Activated CD8-positive, alpha-beta T cell treated with anti-CD3 and anti-CD28 coated beads, Interleukin-2, amount 10 ng/mL, durations not matched to agents 7 days and 5 days (primary cell): ENCODE data around the gene CACNA2D3. TPM values are rescaled to one million over a fixed set of nuclear protein-coding genes. Genes with fewer than 3 reads are reported as not detected.

Experiments used
- ATAC-seq: fragments of 150-1000 bp; cut with Tn5 transposase; one replicate; pipeline ENCODE4 v1.10.0; 2021; ENCODE audit warnings: moderate library complexity
- CTCF ChIA-PET: fragments of 350-600 bp; sonication (Branson Sonifier 250); formaldehyde crosslinking; loops from one replicate; lab custom pipeline; 2021; ENCODE audit warnings: antibody characterized with exemption; lab: Charles Lee
- POLR2A ChIA-PET: fragments of 350-600 bp; sonication (Branson Sonifier 250); formaldehyde crosslinking; loops from one replicate; lab custom pipeline; 2021; ENCODE audit warnings: antibody characterized with exemption; lab: Charles Lee
- DNase-seq: peaks from one replicate; pipeline ENCODE4 v3.0.0-alpha.2; 2020
- H3K27ac Mint-ChIP-seq: one replicate; pipeline ENCODE4 v1.8.0; 2021; ENCODE audit warnings: mild to moderate bottlenecking, mixed read lengths
- H3K27me3 Mint-ChIP-seq: one replicate; pipeline ENCODE4 v1.8.0; 2021; ENCODE audit warnings: low read depth, mixed read lengths
- H3K36me3 Mint-ChIP-seq: one replicate; pipeline ENCODE4 v1.8.0; 2021; ENCODE audit warnings: low read depth, mixed read lengths
- H3K4me1 Mint-ChIP-seq: one replicate; pipeline ENCODE4 v1.8.0; 2021; ENCODE audit warnings: low read depth, mixed read lengths
- H3K4me3 Mint-ChIP-seq: one replicate; pipeline ENCODE4 v1.8.0; 2021; ENCODE audit warnings: mild to moderate bottlenecking, mixed read lengths
- H3K9me3 Mint-ChIP-seq: one replicate; pipeline ENCODE4 v1.8.0; 2022; ENCODE audit warnings: mixed read lengths; ENCODE audit not compliant: insufficient read depth
- total RNA-seq, 2 experiments: library from RNA; stranded (reverse); gene quantifications; one replicate each; pipeline ENCODE4 v1.2.3, GENCODE V29; 2021

CACNA2D3 gene
- total RNA-seq, 2 experiments from 2014 or later = not detected

- ATAC-seq = no peak
- ChIA-PET POLR2A (no interaction called here), CTCF (no interaction called here)
- no peaks in the 10 kb centered on the region for H3K9me3 Mint-ChIP-seq
- no peaks in the 10 kb centered on the region for H3K36me3 Mint-ChIP-seq
- no peaks in the 10 kb centered on the region for H3K27me3 Mint-ChIP-seq
- DNase-seq = no peak
- H3K4me3 Mint-ChIP-seq = no peak overlapping the region
- no peaks in the 10 kb centered on the region for H3K4me1 Mint-ChIP-seq
- H3K27ac Mint-ChIP-seq = no peak overlapping the region
These were observed 185.3 kb downstream of the CACNA2D3 start for GRCh38 chr3:54307566-54308180.

GRCh38 chr3:54309601-54310000 lies 187.2 kb downstream of the CACNA2D3 start:
- DNase-seq (no peak), ATAC-seq (no peak)
- H3K9me3 Mint-ChIP-seq = no peaks in the 10 kb centered on the region
- no peaks in the 10 kb centered on the region for H3K4me1 Mint-ChIP-seq
- POLR2A ChIA-PET = no interaction called here
- H3K36me3 Mint-ChIP-seq = no peaks in the 10 kb centered on the region
- H3K27ac Mint-ChIP-seq = no peak overlapping the region
- no peak overlapping the region for H3K4me3 Mint-ChIP-seq
- H3K27me3 Mint-ChIP-seq = no peaks in the 10 kb centered on the region
- CTCF ChIA-PET = no interaction called here

GRCh38 chr3:54311211-54311747 lies 188.9 kb downstream of the CACNA2D3 start:
- Mint-ChIP-seq H3K27me3 (no peaks in the 10 kb centered on the region), H3K4me1 (no peaks in the 10 kb centered on the region), H3K36me3 (no peaks in the 10 kb centered on the region), H3K4me3 (no peak overlapping the region), H3K27ac (no peak overlapping the region), H3K9me3 (no peaks in the 10 kb centered on the region)
- DNase-seq = no peak
- CTCF ChIA-PET = no interaction called here
- ATAC-seq = no peak
- POLR2A ChIA-PET = no interaction called here

- H3K27ac Mint-ChIP-seq = no peak overlapping the region
- no peaks in the 10 kb centered on the region for H3K27me3 Mint-ChIP-seq
- ChIA-PET POLR2A (no interaction called here), CTCF (no interaction called here)
- H3K4me3 Mint-ChIP-seq = no peak overlapping the region
- H3K9me3 Mint-ChIP-seq = no peaks in the 10 kb centered on the region
- no peak for DNase-seq
- no peaks in the 10 kb centered on the region for H3K36me3 Mint-ChIP-seq
- no peak for ATAC-seq
- H3K4me1 Mint-ChIP-seq = no peaks in the 10 kb centered on the region
These were observed 190.0 kb downstream of the CACNA2D3 start for GRCh38 chr3:54312156-54312899.

GRCh38 chr3:54313418-54313817 lies 191.1 kb downstream of the CACNA2D3 start:
- ATAC-seq (no peak), DNase-seq (no peak)
- POLR2A ChIA-PET = no interaction called here
- Mint-ChIP-seq H3K27me3 (no peaks in the 10 kb centered on the region), H3K27ac (no peak overlapping the region), H3K9me3 (no peaks in the 10 kb centered on the region), H3K4me3 (no peak overlapping the region), H3K4me1 (no peaks in the 10 kb centered on the region), H3K36me3 (no peaks in the 10 kb centered on the region)
- CTCF ChIA-PET = no interaction called here

- Mint-ChIP-seq H3K4me3 (no peak overlapping the region), H3K4me1 (no peaks in the 10 kb centered on the region), H3K9me3 (no peaks in the 10 kb centered on the region), H3K27ac (no peak overlapping the region), H3K36me3 (no peaks in the 10 kb centered on the region), H3K27me3 (no peaks in the 10 kb centered on the region)
- DNase-seq (no peak), ATAC-seq (no peak)
- CTCF ChIA-PET = no interaction called here
- POLR2A ChIA-PET = no interaction called here
These were observed 199.2 kb downstream of the CACNA2D3 start for GRCh38 chr3:54321520-54321919.

GRCh38 chr3:54322354-54322753 lies 200.0 kb downstream of the CACNA2D3 start:
- Mint-ChIP-seq H3K4me1 (no peaks in the 10 kb centered on the region), H3K9me3 (no peaks in the 10 kb centered on the region), H3K27me3 (no peaks in the 10 kb centered on the region), H3K27ac (no peak overlapping the region), H3K4me3 (no peak overlapping the region), H3K36me3 (no peaks in the 10 kb centered on the region)
- DNase-seq (no peak), ATAC-seq (no peak)
- POLR2A ChIA-PET = no interaction called here
- CTCF ChIA-PET = no interaction called here

GRCh38 chr3:54324103-54324502 lies 201.8 kb downstream of the CACNA2D3 start:
- no peak for DNase-seq
- Mint-ChIP-seq H3K4me1 (no peaks in the 10 kb centered on the region), H3K27me3 (no peaks in the 10 kb centered on the region), H3K4me3 (no peak overlapping the region), H3K36me3 (no peaks in the 10 kb centered on the region), H3K27ac (no peak overlapping the region), H3K9me3 (no peaks in the 10 kb centered on the region)
- POLR2A ChIA-PET = no interaction called here
- ATAC-seq = no peak
- CTCF ChIA-PET = no interaction called here

GRCh38 chr3:54326951-54327350 lies 204.6 kb downstream of the CACNA2D3 start:
- ATAC-seq = no peak
- DNase-seq = no peak
- H3K9me3 Mint-ChIP-seq = no peaks in the 10 kb centered on the region
- H3K4me1 Mint-ChIP-seq = no peaks in the 10 kb centered on the region
- no peak overlapping the region for H3K4me3 Mint-ChIP-seq
- no peaks in the 10 kb centered on the region for H3K36me3 Mint-ChIP-seq
- CTCF ChIA-PET = no interaction called here
- POLR2A ChIA-PET = no interaction called here
- no peaks in the 10 kb centered on the region for H3K27me3 Mint-ChIP-seq
- no peak overlapping the region for H3K27ac Mint-ChIP-seq

GRCh38 chr3:54331341-54331740 lies 209.0 kb downstream of the CACNA2D3 start:
- DNase-seq (no peak), ATAC-seq (no peak)
- no peak overlapping the region for H3K4me3 Mint-ChIP-seq
- CTCF ChIA-PET = no interaction called here
- no peaks in the 10 kb centered on the region for H3K27me3 Mint-ChIP-seq
- no peaks in the 10 kb centered on the region for H3K36me3 Mint-ChIP-seq
- no peaks in the 10 kb centered on the region for H3K9me3 Mint-ChIP-seq
- no peak overlapping the region for H3K27ac Mint-ChIP-seq
- POLR2A ChIA-PET = no interaction called here
- H3K4me1 Mint-ChIP-seq = no peaks in the 10 kb centered on the region

- Mint-ChIP-seq H3K9me3 (no peaks in the 10 kb centered on the region), H3K27me3 (peaks cover 4% of the 10 kb centered on the region)
- CTCF ChIA-PET = no interaction called here
These were observed 215.5 kb downstream of the CACNA2D3 start for GRCh38 chr3:54337846-54338245.

GRCh38 chr3:54339608-54340007 lies 217.3 kb downstream of the CACNA2D3 start:
- POLR2A ChIA-PET = no interaction called here
- no peak overlapping the region for H3K27ac Mint-ChIP-seq
- DNase-seq (no peak), ATAC-seq (no peak)
- no peaks in the 10 kb centered on the region for H3K36me3 Mint-ChIP-seq
- H3K9me3 Mint-ChIP-seq = no peaks in the 10 kb centered on the region
- CTCF ChIA-PET = no interaction called here
- peaks cover 4% of the 10 kb centered on the region for H3K27me3 Mint-ChIP-seq
- no peak overlapping the region for H3K4me3 Mint-ChIP-seq
- H3K4me1 Mint-ChIP-seq = no peaks in the 10 kb centered on the region

More at GRCh38 chr3:54337846-54338245, 215.5 kb downstream of the CACNA2D3 start:
- H3K4me3 Mint-ChIP-seq = no peak overlapping the region
- POLR2A ChIA-PET = no interaction called here
- H3K27ac Mint-ChIP-seq = no peak overlapping the region
- ATAC-seq = no peak
- no peaks in the 10 kb centered on the region for H3K36me3 Mint-ChIP-seq
- no peaks in the 10 kb centered on the region for H3K4me1 Mint-ChIP-seq
- DNase-seq = no peak
